HepG2 (cell line): ENCODE measurements around the gene IL1RAP. TPM values are rescaled to one million over a fixed set of nuclear protein-coding genes. Genes with fewer than 3 reads are reported as not detected.
A peak's percentile ranks its signal among the peaks of the same experiment; 100 is the strongest.

ENCODE experiments used
- BRD4 ChIP-seq: sonication (generic); formaldehyde crosslinking; IDR thresholded peaks from 2 replicates; pipeline ENCODE4 v1.4.0; 2020; ENCODE audit warnings: missing genetic modification reagents
- DDIT3 ChIP-seq: sonication (generic); formaldehyde crosslinking; IDR thresholded peaks from 2 replicates; pipeline ENCODE4 v1.4.0; 2020; ENCODE audit warnings: mild to moderate bottlenecking, missing genetic modification reagents
- EP300 ChIP-seq, 3 experiments: sonication (generic) in 1 of 3; formaldehyde crosslinking in 1 of 3; IDR thresholded peaks; 2 replicates each; pipeline versions ENCODE4 v1.5.1 to v1.6.1; 2011 to 2020; ENCODE audit warnings: low read depth in 2 of 3, low read length in 2 of 3, borderline replicate concordance in 1 of 3, improper control_type of control experiment in 1 of 3, mild to moderate bottlenecking in 1 of 3, missing genetic modification reagents in 1 of 3, moderate library complexity in 1 of 3
- HDAC6 ChIP-seq: fragments of 200-600 bp; sonication (generic); IDR thresholded peaks from 2 replicates; pipeline ENCODE4 v1.7.0; 2017; ENCODE audit warnings: mild to moderate bottlenecking, antibody characterized with exemption, low read length, low read depth
- RBAK ChIP-seq: sonication (generic); formaldehyde crosslinking; IDR thresholded peaks from 2 replicates; pipeline ENCODE4 v1.5.1; 2020; ENCODE audit warnings: mild to moderate bottlenecking, missing genetic modification reagents
- RBM22 ChIP-seq: fragments of 200-400 bp; formaldehyde crosslinking; optimal IDR thresholded peaks from 2 replicates; pipeline ENCODE3; 2017; ENCODE audit warnings: mild to moderate bottlenecking, low read length, moderate library complexity
- RERE ChIP-seq: IDR thresholded peaks from 2 replicates; pipeline ENCODE4 v1.6.1; 2016; ENCODE audit warnings: low read depth, missing genetic modification reagents, missing compliant biosample characterization
- TFDP1 ChIP-seq: IDR thresholded peaks from 2 replicates; pipeline ENCODE4 v1.6.1; 2016; ENCODE audit warnings: missing compliant biosample characterization, missing genetic modification reagents, borderline replicate concordance
- ZBTB26 ChIP-seq: IDR thresholded peaks from 2 replicates; pipeline ENCODE4 v1.6.1; 2016; ENCODE audit warnings: missing compliant biosample characterization, missing genetic modification reagents, borderline replicate concordance
- ZBTB7A ChIP-seq: sonication (generic); formaldehyde crosslinking; IDR thresholded peaks from 2 replicates; pipeline ENCODE4 v1.8.0; 2022; ENCODE audit warnings: mild to moderate bottlenecking, missing genetic modification reagents
- ZEB1 ChIP-seq: IDR thresholded peaks from 2 replicates; pipeline ENCODE4 v1.6.1; 2012; ENCODE audit warnings: mild to moderate bottlenecking, low read depth, inconsistent platforms; ENCODE audit not compliant: insufficient replicate concordance
- ZNF124 ChIP-seq: sonication (generic); formaldehyde crosslinking; IDR thresholded peaks from 2 replicates; pipeline ENCODE4 v1.4.0; 2020; ENCODE audit warnings: missing genetic modification reagents
- ZNF136 ChIP-seq: sonication (generic); formaldehyde crosslinking; IDR thresholded peaks from 2 replicates; pipeline ENCODE4 v1.8.1; 2022; ENCODE audit warnings: low read depth, mild to moderate bottlenecking, moderate library complexity, missing genetic modification reagents
- ZNF446 ChIP-seq: sonication (generic); formaldehyde crosslinking; IDR thresholded peaks from 2 replicates; pipeline ENCODE4 v1.5.0; 2020; ENCODE audit warnings: mild to moderate bottlenecking, missing genetic modification reagents
- ZNF510 ChIP-seq: sonication (generic); formaldehyde crosslinking; IDR thresholded peaks from 2 replicates; pipeline ENCODE4 v1.4.0; 2020; ENCODE audit warnings: low read depth, mild to moderate bottlenecking, missing genetic modification reagents
- ZNF678 ChIP-seq: sonication (generic); formaldehyde crosslinking; IDR thresholded peaks from 2 replicates; pipeline ENCODE4 v1.4.0; 2020; ENCODE audit warnings: mild to moderate bottlenecking, missing genetic modification reagents
- ZNF703 ChIP-seq: sonication (generic); formaldehyde crosslinking; IDR thresholded peaks from 2 replicates; pipeline ENCODE4 v1.5.1; 2020; ENCODE audit warnings: missing genetic modification reagents, mild to moderate bottlenecking, moderate library complexity, borderline replicate concordance
- ZNF768 ChIP-seq: sonication (generic); formaldehyde crosslinking; IDR thresholded peaks from 2 replicates; pipeline ENCODE4 v1.4.0; 2020; ENCODE audit warnings: missing genetic modification reagents
- ZNF775 ChIP-seq: sonication (generic); formaldehyde crosslinking; IDR thresholded peaks from 2 replicates; pipeline ENCODE4 v1.4.0; 2020; ENCODE audit warnings: missing genetic modification reagents, mild to moderate bottlenecking, moderate library complexity, borderline replicate concordance
- ZNF816 ChIP-seq: sonication (generic); formaldehyde crosslinking; IDR thresholded peaks from 2 replicates; pipeline ENCODE4 v1.8.0; 2022; ENCODE audit warnings: missing genetic modification reagents, mild to moderate bottlenecking, borderline replicate concordance
- polyA plus RNA-seq, 8 experiments: library from polyadenylated mRNA; depleted of rRNA in 3 of 8; stranded (reverse) in 7 of 8; unstranded in 1 of 8; fragments of >200 nt; fragmentation: Illumina TruSeq in 4 of 8; extraction: Trizol in 4 of 8; gene quantifications; 2 replicates each; pipeline versions ENCODE4 v1.2.1 to v1.2.3, GENCODE V29; 2011 to 2016; ENCODE audit warnings: low read depth in 4 of 8, missing spikeins in 1 of 8, mixed read lengths in 1 of 8; ENCODE audit not compliant: insufficient read depth in 1 of 8
- total RNA-seq, 5 experiments: library from RNA; depleted of rRNA; stranded (reverse); fragments of >200 nt; fragmentation: Illumina TruSeq; extraction: Trizol; gene quantifications; 2 replicates each; pipeline ENCODE4 v1.2.3, GENCODE V29; 2016; ENCODE audit warnings: low read depth in 1 of 5

Gene IL1RAP
- total and polyA plus RNA-seq, 2 of the 13 experiments (the other 11 are each of a cell fraction or from before 2014, with no cell fraction given) = 18.3 to 54.9 TPM

GRCh38 chr3:190513409-190514370, at the start of gene IL1RAP (continued):
- TF ChIP-seq EP300 (IDR thresholded peaks at IDR 0.05; ENCODE audit: low read depth in 2 of 2, low read length in 2 of 2) = no peak; a peak in 1 of 4 replicates
- peak; percentile 72; the same call in 1 of the 2 replicates for TF ChIP-seq EP300 (CRISPR knock-in tag; IDR thresholded peaks at IDR 0.05; ENCODE audit: borderline replicate concordance)
- TF ChIP-seq ZNF510 = no peak; the same call in 1 of the 2 replicates
- no peak for TF ChIP-seq ZEB1
- peak; percentile 87 for TF ChIP-seq ZNF768
- no peak for TF ChIP-seq RBAK (CRISPR knock-in tag)
- peak; percentile 97; the same call in 1 of the 2 replicates for TF ChIP-seq ZNF124 (CRISPR knock-in tag)
- peak; percentile 83; the same call in 1 of the 2 replicates for TF ChIP-seq TFDP1 (CRISPR knock-in tag)
- TF ChIP-seq ZNF775 = no peak
- peak; percentile 88 for TF ChIP-seq BRD4
- no peak; the same call in 1 of the 2 replicates for TF ChIP-seq ZNF446
- no peak for TF ChIP-seq HDAC6
- TF ChIP-seq RBM22 = no peak
- peak; percentile 81 for TF ChIP-seq ZBTB7A
- TF ChIP-seq ZNF816 (CRISPR knock-in tag) = peak; percentile 89; the same call in 1 of the 2 replicates
- TF ChIP-seq DDIT3 = no peak
- no peak for TF ChIP-seq ZNF703
- peak; percentile 57; the same call in 1 of the 2 replicates for TF ChIP-seq RERE (CRISPR knock-in tag)
- 0 out of 2 replicates have a peak, but pooled peaks have one; percentile 16 for TF ChIP-seq ZNF136 (CRISPR knock-in tag)
- no peak for TF ChIP-seq ZBTB26 (CRISPR knock-in tag)
- no peak for TF ChIP-seq ZNF678 (CRISPR knock-in tag)
